Hepatocyte (in vitro differentiated cells): ENCODE results near the gene RGS3.

Source experiments
- CTCF ChIP-seq: fragments of 200-600 bp; sonication (generic); IDR thresholded peaks from 2 replicates; pipeline ENCODE4 v1.5.1; 2016; ENCODE audit warnings: antibody characterized with exemption, mild to moderate bottlenecking; ENCODE audit not compliant: poor library complexity
- EZH2 ChIP-seq: fragments of 200-600 bp; sonication (generic); IDR thresholded peaks from 2 replicates; pipeline ENCODE4 v1.6.1; 2016; ENCODE audit warnings: antibody characterized with exemption, mild to moderate bottlenecking, borderline replicate concordance

DNA sequence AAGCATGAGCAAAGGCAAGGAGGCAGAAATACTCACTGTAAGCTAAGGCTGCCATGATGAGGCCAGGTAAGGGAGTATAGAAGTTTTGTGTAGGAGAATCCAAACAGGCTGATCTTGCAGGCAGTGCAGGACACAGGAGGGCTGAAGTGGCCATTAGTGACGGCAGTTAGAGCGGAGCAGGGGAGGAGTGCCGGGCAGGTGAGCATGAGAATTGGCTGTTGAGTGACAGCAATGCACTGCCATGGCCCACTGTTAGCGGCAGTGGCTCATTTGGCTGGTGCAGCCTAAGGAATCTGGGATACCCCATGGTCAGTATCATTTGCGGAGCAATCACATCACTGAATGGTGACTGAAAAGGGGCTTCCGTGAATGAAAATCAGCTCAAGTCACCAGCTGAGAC lies 22.8 kb downstream of the RGS3 start:
- TF ChIP-seq CTCF (no peak), EZH2 (no peak)
